GM18867 (cell line): ENCODE results near the gene CD300C.
"Not testable (repeated sequence)": the region's sequence is repeated elsewhere in the genome, so short reads cannot be mapped to it uniquely, and the experiment has no call there.

Experiments used
- ATAC-seq: cut with Tn5 transposase; IDR thresholded peaks from one replicate; pipeline ENCODE4 v1.9.1; 2021; ENCODE audit warnings: mild to moderate bottlenecking, moderate library complexity; ENCODE audit not compliant: unreplicated experiment

Gene CD300C

GRCh38 chr17:74514632-74515334 lies 31.1 kb downstream of the CD300C start:
- ATAC-seq: no peak

- no peak for ATAC-seq
Measured at GRCh38 chr17:74513987-74514631, 31.8 kb downstream of the CD300C start.

GRCh38 chr17:74512624-74513091 lies 33.3 kb downstream of the CD300C start:
- ATAC-seq: no peak

- ATAC-seq: no peak
Measured at GRCh38 chr17:74512036-74512435, 33.9 kb downstream of the CD300C start.

GRCh38 chr17:74508156-74508555 lies 37.8 kb downstream of the CD300C start:
- no peak for ATAC-seq

- not testable (repeated sequence) for ATAC-seq
Measured at GRCh38 chr17:74503949-74504348, 42.0 kb downstream of the CD300C start.

- ATAC-seq: no peak
Measured at GRCh38 chr17:74502861-74503260, 43.1 kb downstream of the CD300C start.

GRCh38 chr17:74499992-74500391 lies 45.9 kb downstream of the CD300C start:
- no peak for ATAC-seq

- no peak for ATAC-seq
Measured at GRCh38 chr17:74497471-74497870, 48.4 kb downstream of the CD300C start.

GRCh38 chr17:74493331-74493833 lies 52.5 kb downstream of the CD300C start:
- ATAC-seq: no peak

GRCh38 chr17:74491626-74492025 lies 54.3 kb downstream of the CD300C start:
- ATAC-seq: no peak
